ENCODE measurements around the gene RIPK4. TPM values are rescaled to one million over a fixed set of nuclear protein-coding genes. Genes with fewer than 3 reads are reported as not detected.

Gene RIPK4
- total RNA-seq, 1 experiment from 2014 or later = 24.1 TPM

DNA sequence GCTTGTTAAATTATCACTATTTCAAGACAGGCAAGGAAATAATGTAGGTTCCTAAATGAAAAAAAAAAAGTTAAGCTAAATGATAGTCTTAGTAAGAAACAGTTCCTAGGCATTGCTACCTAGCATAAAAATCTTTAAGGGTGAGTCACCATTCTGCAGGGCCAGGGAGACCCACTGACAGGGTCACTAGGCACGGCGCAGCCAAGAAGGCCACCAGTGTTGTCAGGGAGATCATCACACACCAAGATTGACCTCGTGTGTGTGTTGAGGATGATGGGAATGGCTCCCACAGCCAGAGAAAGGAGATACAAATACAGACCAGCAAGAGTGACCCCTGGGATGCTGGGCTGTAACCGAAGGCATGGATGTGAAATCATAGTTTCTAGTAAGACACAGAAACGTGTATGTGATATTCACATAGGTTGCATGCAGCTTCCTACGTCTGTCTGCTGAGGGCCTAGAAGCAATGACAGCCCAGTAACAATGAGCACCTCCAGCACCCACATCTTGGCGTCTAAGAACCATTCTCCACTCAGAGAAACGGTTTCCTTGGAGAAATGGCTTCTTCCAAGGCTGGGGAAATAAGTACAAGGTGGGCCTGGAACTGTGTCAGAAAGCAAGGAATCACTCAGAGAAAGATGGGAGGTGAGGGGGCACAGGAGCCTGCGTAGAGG, 29.1 kb downstream of the RIPK4 start:
- intact Hi-C loops (cut with micrococcal nuclease; ENCODE audit: unreplicated experiment) = no loop called here
- Histone ChIP-seq H3K4me3 (ENCODE audit: low read depth, low read length) (no peak overlapping the region), H3K27me3 (replicated peaks; ENCODE audit: control insufficient read depth, insufficient read depth, low read length) (no peaks in the 10 kb centered on the region), H3K4me1 (no peaks in the 10 kb centered on the region), H3K9me3 (no peaks in the 10 kb centered on the region; the same call in 1 of the 2 replicates), H3K36me3 (ENCODE audit: control insufficient read depth, insufficient read depth, low read length) (peaks cover 4% of the 10 kb centered on the region)
- no peaks in the 10 kb centered on the region for H3K27me3 Mint-ChIP-seq (ENCODE audit: insufficient read depth, unreplicated experiment)
- H3K4me1 Mint-ChIP-seq (ENCODE audit: low read depth, unreplicated experiment) = no peaks in the 10 kb centered on the region
- peaks cover 76% of the 10 kb centered on the region for H3K36me3 Mint-ChIP-seq (ENCODE audit: insufficient read depth, unreplicated experiment)
- no peak for DNase-seq
- H3K9me3 Mint-ChIP-seq (ENCODE audit: unreplicated experiment) = peaks cover 21% of the 10 kb centered on the region
- ChIA-PET POLR2A (interaction anchor here (0.5 kb wide), 1 partner anchor 40 kb away, joined by 4 read pairs; no protein-coding TSS in a partner anchor), CTCF (no interaction called here)
- TF ChIP-seq, protein P1, sequence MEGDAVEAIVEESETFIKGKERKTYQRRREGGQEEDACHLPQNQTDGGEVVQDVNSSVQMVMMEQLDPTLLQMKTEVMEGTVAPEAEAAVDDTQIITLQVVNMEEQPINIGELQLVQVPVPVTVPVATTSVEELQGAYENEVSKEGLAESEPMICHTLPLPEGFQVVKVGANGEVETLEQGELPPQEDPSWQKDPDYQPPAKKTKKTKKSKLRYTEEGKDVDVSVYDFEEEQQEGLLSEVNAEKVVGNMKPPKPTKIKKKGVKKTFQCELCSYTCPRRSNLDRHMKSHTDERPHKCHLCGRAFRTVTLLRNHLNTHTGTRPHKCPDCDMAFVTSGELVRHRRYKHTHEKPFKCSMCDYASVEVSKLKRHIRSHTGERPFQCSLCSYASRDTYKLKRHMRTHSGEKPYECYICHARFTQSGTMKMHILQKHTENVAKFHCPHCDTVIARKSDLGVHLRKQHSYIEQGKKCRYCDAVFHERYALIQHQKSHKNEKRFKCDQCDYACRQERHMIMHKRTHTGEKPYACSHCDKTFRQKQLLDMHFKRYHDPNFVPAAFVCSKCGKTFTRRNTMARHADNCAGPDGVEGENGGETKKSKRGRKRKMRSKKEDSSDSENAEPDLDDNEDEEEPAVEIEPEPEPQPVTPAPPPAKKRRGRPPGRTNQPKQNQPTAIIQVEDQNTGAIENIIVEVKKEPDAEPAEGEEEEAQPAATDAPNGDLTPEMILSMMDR (IDR thresholded peaks at IDR 0.05; ENCODE audit: insufficient read depth in 1 of 2, low read depth in 1 of 2, low read length in 1 of 2, severe bottlenecking in 1 of 2, unreplicated experiment in 1 of 2) = no peak
- H3K4me3 Mint-ChIP-seq (ENCODE audit: unreplicated experiment) = no peak overlapping the region
- BruUV-seq (replicated peaks) = no TSS peak
- H3K27ac Mint-ChIP-seq (ENCODE audit: unreplicated experiment) = no peak overlapping the region

DNA sequence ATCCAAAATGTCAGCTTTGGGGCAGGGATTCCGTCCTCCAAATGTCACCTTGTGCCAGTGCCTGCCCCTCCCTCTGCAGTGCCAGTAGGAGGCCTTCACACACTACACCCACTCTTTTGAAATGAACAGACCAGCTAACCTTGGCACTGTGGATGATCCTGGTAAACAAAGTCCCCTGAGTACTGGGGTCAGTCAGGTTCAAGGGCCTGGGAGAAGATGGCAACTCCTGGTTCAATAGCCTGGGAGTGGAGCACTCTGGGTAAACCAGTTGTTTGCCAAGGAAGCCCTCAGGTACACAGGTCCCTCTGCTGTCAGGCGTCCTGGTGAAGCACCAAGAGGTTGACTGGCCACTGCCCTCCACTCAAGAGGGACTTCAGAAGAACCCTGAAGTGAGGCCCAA, 30.4 kb downstream of the RIPK4 start:
- ChIA-PET POLR2A (no interaction called here), CTCF (no interaction called here)
- H3K36me3 ChIP-seq (ENCODE audit: control insufficient read depth, insufficient read depth, low read length) = peaks cover 4% of the 10 kb centered on the region; the same call in 1 of the 2 replicates
- Mint-ChIP-seq H3K27me3 (ENCODE audit: insufficient read depth, unreplicated experiment) (no peaks in the 10 kb centered on the region), H3K27ac (ENCODE audit: unreplicated experiment) (no peak overlapping the region), H3K4me1 (ENCODE audit: low read depth, unreplicated experiment) (no peaks in the 10 kb centered on the region), H3K4me3 (ENCODE audit: unreplicated experiment) (no peak overlapping the region), H3K36me3 (ENCODE audit: insufficient read depth, unreplicated experiment) (peaks cover 63% of the 10 kb centered on the region), H3K9me3 (ENCODE audit: unreplicated experiment) (peaks cover 35% of the 10 kb centered on the region)
- no peak for DNase-seq
- TF ChIP-seq, protein P1 (IDR thresholded peaks at IDR 0.05; ENCODE audit: insufficient read depth in 1 of 2, low read depth in 1 of 2, low read length in 1 of 2, severe bottlenecking in 1 of 2, unreplicated experiment in 1 of 2) = no peak
- peaks cover 4% of the 10 kb centered on the region; the same call in 1 of the 2 replicates for H3K9me3 ChIP-seq
- BruUV-seq (replicated peaks) = no TSS peak
- intact Hi-C loops (cut with micrococcal nuclease; ENCODE audit: unreplicated experiment) = no loop called here
- no peaks in the 10 kb centered on the region for H3K4me1 ChIP-seq
- H3K4me3 ChIP-seq (ENCODE audit: low read depth, low read length) = no peak overlapping the region
- no peaks in the 10 kb centered on the region for H3K27me3 ChIP-seq (replicated peaks; ENCODE audit: control insufficient read depth, insufficient read depth, low read length)

DNA sequence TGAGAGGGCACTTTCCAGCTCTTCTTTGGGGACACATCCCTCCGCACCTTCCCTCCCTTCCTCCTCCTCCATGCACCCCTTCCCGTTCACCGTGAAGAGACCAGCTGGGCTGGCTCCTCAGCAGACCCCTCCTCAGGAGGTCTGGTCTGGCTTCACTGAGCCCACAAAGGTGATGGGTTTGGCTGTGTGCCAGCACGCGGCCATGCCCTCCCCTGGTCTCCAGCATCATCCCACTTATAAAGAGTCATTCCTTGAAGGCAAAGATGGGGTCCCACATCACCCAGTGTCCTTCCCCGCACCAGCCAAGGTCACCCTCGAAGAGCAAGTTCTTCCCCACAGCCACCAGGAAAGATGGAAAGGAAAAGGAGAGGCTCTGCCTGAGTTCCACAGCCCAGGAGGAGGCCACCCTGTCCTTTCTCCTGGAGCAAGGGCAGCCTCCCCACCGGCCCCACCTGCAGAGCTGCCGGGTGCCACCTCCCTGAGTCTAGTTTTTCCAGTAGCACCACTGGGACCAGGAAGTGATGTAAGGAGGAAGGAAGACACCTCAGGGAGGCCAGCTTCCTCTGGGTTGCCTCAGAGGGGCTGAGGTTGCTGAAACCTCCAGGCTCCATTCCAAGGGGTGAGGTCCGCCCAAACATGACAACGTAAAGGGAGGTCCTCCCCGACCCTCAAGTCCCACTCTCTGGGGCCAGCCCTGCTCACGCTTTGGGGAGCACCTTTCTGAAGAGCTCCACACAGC, 32.7 kb downstream of the RIPK4 start:
- no TSS peak for BruUV-seq (replicated peaks)
- Histone ChIP-seq H3K4me3 (ENCODE audit: low read depth, low read length) (no peak overlapping the region), H3K36me3 (ENCODE audit: control insufficient read depth, insufficient read depth, low read length) (0 out of 2 replicates have a peak, but pooled peaks cover 1% of the 10 kb centered on the region), H3K27me3 (replicated peaks; ENCODE audit: control insufficient read depth, insufficient read depth, low read length) (no peaks in the 10 kb centered on the region), H3K9me3 (peaks cover 4% of the 10 kb centered on the region; the same call in 1 of the 2 replicates), H3K4me1 (0 out of 2 replicates have a peak, but pooled peaks cover 11% of the 10 kb centered on the region)
- CTCF ChIA-PET = no interaction called here
- no peak overlapping the region for H3K27ac Mint-ChIP-seq (ENCODE audit: unreplicated experiment)
- DNase-seq = no peak
- intact Hi-C loops (cut with micrococcal nuclease; ENCODE audit: unreplicated experiment) = no loop called here
- H3K9me3 Mint-ChIP-seq (ENCODE audit: unreplicated experiment) = peaks cover 40% of the 10 kb centered on the region
- H3K4me1 Mint-ChIP-seq (ENCODE audit: low read depth, unreplicated experiment) = peaks cover 9% of the 10 kb centered on the region
- H3K36me3 Mint-ChIP-seq (ENCODE audit: insufficient read depth, unreplicated experiment) = peaks cover 41% of the 10 kb centered on the region
- TF ChIP-seq, protein P1 (IDR thresholded peaks at IDR 0.05; ENCODE audit: insufficient read depth in 1 of 2, low read depth in 1 of 2, low read length in 1 of 2, severe bottlenecking in 1 of 2, unreplicated experiment in 1 of 2) = no peak
- H3K4me3 Mint-ChIP-seq (ENCODE audit: unreplicated experiment) = no peak overlapping the region
- no peaks in the 10 kb centered on the region for H3K27me3 Mint-ChIP-seq (ENCODE audit: insufficient read depth, unreplicated experiment)
- POLR2A ChIA-PET = no interaction called here
